B cell (primary cell): Measurements from ENCODE around the gene SRGAP1. TPM values are rescaled to one million over a fixed set of nuclear protein-coding genes. Genes with fewer than 3 reads are reported as not detected.

Experiments
- ATAC-seq: fragments of 200-7000 bp; cut with Tn5 transposase; one replicate; pipeline ENCODE4 v1.10.0; 2021; ENCODE audit warnings: low read depth, mild to moderate bottlenecking, moderate number of reproducible peaks, moderate library complexity
- CTCF ChIA-PET: fragments of 350-600 bp; sonication (Branson Sonifier 250); formaldehyde crosslinking; loops from one replicate; lab custom pipeline; 2021; ENCODE audit warnings: antibody characterized with exemption, inconsistent platforms; lab: Charles Lee
- POLR2A ChIA-PET: fragments of 350-600 bp; sonication (Branson Sonifier 250); formaldehyde crosslinking; loops from one replicate; lab custom pipeline; 2021; ENCODE audit warnings: antibody characterized with exemption; lab: Charles Lee
- DNase-seq: peaks from one replicate; pipeline ENCODE4 v3.0.0; 2013
- H2AFZ ChIP-seq: 2 replicates; pipeline ENCODE4 v1.6.1; 2012; ENCODE audit warnings: mild to moderate bottlenecking, low read depth, low read length; ENCODE audit not compliant: insufficient read depth, poor library complexity, severe bottlenecking
- H3K27ac ChIP-seq, 2 donors: 1 replicate in 1 of 2; 2 replicates in 1 of 2; pipeline ENCODE4 v1.5.1; 2012 to 2013; ENCODE audit warnings: low read length in 2 of 2, mild to moderate bottlenecking in 2 of 2, moderate library complexity in 1 of 2
- H3K27me3 ChIP-seq, 4 experiments: fragments of 200-600 bp in 1 of 4; sonication (generic) in 1 of 4; replicated peaks in 1 of 4; 1 replicate in 2 of 4; 2 replicates in 2 of 4; pipeline versions ENCODE4 v1.6.1 to v1.7.0; 2013 to 2016; ENCODE audit warnings: low read length in 3 of 4, mild to moderate bottlenecking in 2 of 4, mixed read lengths in 1 of 4, moderate library complexity in 1 of 4; ENCODE audit not compliant: insufficient read depth in 4 of 4, control insufficient read depth in 3 of 4; ENCODE audit errors: control extremely low read depth in 1 of 4
- H3K36me3 ChIP-seq, 2 experiments: replicated peaks in 1 of 2; 1 replicate in 1 of 2; 2 replicates in 1 of 2; pipeline versions ENCODE4 v1.6.1 to v1.7.1; 2013; ENCODE audit warnings: low read length in 1 of 2; ENCODE audit not compliant: insufficient read depth in 2 of 2, control insufficient read depth in 1 of 2; ENCODE audit errors: control extremely low read depth in 1 of 2, extremely low read depth in 1 of 2
- H3K4me1 ChIP-seq, 2 donors: fragments of 200-600 bp in 1 of 2; sonication (generic) in 1 of 2; 1 replicate in 1 of 2; 2 replicates in 1 of 2; pipeline versions ENCODE4 v1.5.1 to v1.6.1; 2013 to 2017; ENCODE audit warnings: low read length in 2 of 2; ENCODE audit not compliant: control insufficient read depth in 2 of 2, insufficient read depth in 2 of 2
- H3K4me2 ChIP-seq: replicated peaks from 2 replicates; pipeline ENCODE3; 2012; ENCODE audit warnings: mild to moderate bottlenecking, low read depth, low read length; ENCODE audit not compliant: poor library complexity, severe bottlenecking
- H3K4me3 ChIP-seq, 5 experiments: fragments of 200-600 bp in 1 of 5; sonication (generic) in 1 of 5; 1 replicate in 3 of 5; 2 replicates in 2 of 5; pipeline versions ENCODE4 v1.5.1 to v1.7.0; 2011 to 2016; ENCODE audit warnings: low read length in 4 of 5, mild to moderate bottlenecking in 4 of 5, low read depth in 2 of 5, control low read depth in 1 of 5, moderate library complexity in 1 of 5; ENCODE audit not compliant: insufficient read depth in 1 of 5; ENCODE audit errors: control extremely low read depth in 1 of 5, extremely low read depth in 1 of 5
- H3K79me2 ChIP-seq: fragments of 200-600 bp; sonication (generic); one replicate; pipeline ENCODE4 v1.6.0; 2016; ENCODE audit warnings: low read length; ENCODE audit not compliant: control insufficient read depth, insufficient read depth
- H3K9ac ChIP-seq: fragments of 200-600 bp; sonication (generic); 2 replicates; pipeline ENCODE4 v1.6.1; 2017; ENCODE audit warnings: mild to moderate bottlenecking, low read length, moderate library complexity
- H3K9me3 ChIP-seq, 3 donors: one replicate each; pipeline versions ENCODE4 v1.6.1 to v1.7.1; 2013; ENCODE audit warnings: low read length in 2 of 3; ENCODE audit not compliant: control insufficient read depth in 2 of 3, insufficient read depth in 1 of 3; ENCODE audit errors: control extremely low read depth in 1 of 3
- H4K20me1 ChIP-seq: 2 replicates; pipeline ENCODE4 v1.6.0; 2012; ENCODE audit warnings: mild to moderate bottlenecking, low read length; ENCODE audit not compliant: insufficient read depth, control insufficient read depth, poor library complexity, severe bottlenecking
- H3K27ac Mint-ChIP-seq: one replicate; pipeline ENCODE4 v1.8.0; 2021; ENCODE audit warnings: mixed read lengths
- H3K27me3 Mint-ChIP-seq: one replicate; pipeline ENCODE4 v1.8.0; 2021; ENCODE audit warnings: mixed read lengths
- H3K4me1 Mint-ChIP-seq: one replicate; pipeline ENCODE4 v1.8.0; 2021; ENCODE audit warnings: mixed read lengths
- H3K4me3 Mint-ChIP-seq: one replicate; pipeline ENCODE4 v1.8.0; 2021; ENCODE audit warnings: mixed read lengths
- H3K9me3 Mint-ChIP-seq: one replicate; pipeline ENCODE4 v1.8.0; 2022; ENCODE audit warnings: mixed read lengths; ENCODE audit not compliant: insufficient read depth
- EZH2 ChIP-seq: IDR thresholded peaks from 2 replicates; pipeline ENCODE4 v1.6.1; 2012; ENCODE audit warnings: borderline replicate concordance, low read depth, mild to moderate bottlenecking, moderate library complexity, low read length; ENCODE audit not compliant: insufficient read depth, poor library complexity, severe bottlenecking
- WGBS: methylation state at CpG from one replicate; pipeline ENCODE4 v1.1.5; 2013; ENCODE audit warnings: missing lambda C conversion rate; ENCODE audit not compliant: insufficient coverage; 5-methylcytosine and 5-hydroxymethylcytosine counted together
- intact Hi-C: fragments of 100-400 bp; cut with micrococcal nuclease; formaldehyde crosslinking; loops from one replicate; pipeline ENCODE4 v1.10.0; 2022
- polyA plus RNA-seq: library from polyadenylated mRNA; depleted of rRNA; stranded (reverse); fragments of >200 nt; gene quantifications from 2 replicates; pipeline ENCODE4 v1.2.3, GENCODE V29; 2012
- total RNA-seq, 2 donors: library from RNA; stranded (reverse); fragments of 120-200 nt in 1 of 2; gene quantifications; 1 replicate in 1 of 2; 2 replicates in 1 of 2; pipeline versions ENCODE4 v1.2.3 to v1.2.4, GENCODE V29; 2013 to 2022
- TF ChIP-seq, protein P1 (sequence below): fragments of 200-600 bp; IDR thresholded peaks from one replicate; pipeline ENCODE4 v1.8.0; 2022; ENCODE audit warnings: antibody characterized with exemption, mild to moderate bottlenecking

SRGAP1 gene
- total and polyA plus RNA-seq, 2 donors (not counting 1 experiment from before 2014, with no cell fraction given) = under 0.01 to 0.22 TPM

DNA sequence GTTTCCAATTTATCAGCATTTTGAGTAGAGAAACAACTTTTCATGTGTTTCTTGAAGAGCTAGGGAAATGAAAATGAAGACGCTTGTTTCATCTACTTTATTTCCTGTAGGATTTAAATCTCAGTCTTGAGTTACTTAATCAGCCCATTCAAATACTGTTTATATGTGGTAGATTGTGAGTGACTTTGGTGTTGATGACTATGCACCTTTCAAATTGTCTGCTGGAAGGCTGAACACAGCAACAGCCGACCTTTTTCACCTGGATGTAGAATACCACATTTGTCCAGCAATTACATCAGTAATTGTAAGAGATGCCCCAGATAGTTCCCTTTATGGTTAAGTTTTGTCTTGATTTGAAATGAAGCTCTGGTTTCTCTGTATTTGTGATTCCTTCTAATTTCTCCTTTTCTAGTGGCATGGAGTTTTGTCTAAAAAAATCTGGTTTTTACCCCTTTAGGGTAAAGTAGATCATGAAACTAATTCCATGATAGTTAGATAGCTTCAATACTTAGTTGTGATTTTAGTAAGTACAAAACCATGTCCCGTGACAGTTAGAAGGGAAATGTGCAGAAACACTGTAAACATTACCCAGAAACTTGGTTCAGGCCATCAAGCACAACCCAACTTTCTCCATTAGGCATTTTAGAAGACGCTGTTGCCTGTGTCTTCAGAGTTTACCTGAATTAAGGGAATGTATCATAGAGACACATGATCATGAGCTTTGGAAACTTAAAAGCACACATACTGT is 165.0 kb downstream of the SRGAP1 start:
- Histone ChIP-seq H2AFZ (no peak overlapping the region), H3K36me3 (no peaks in the 10 kb centered on the region), H3K4me2 (no peak overlapping the region), H3K4me1 (no peaks in the 10 kb centered on the region), H3K9ac (no peak overlapping the region), H3K9me3 (no peaks in the 10 kb centered on the region), H3K4me3 (no peak overlapping the region), H3K79me2 (no peaks in the 10 kb centered on the region), H3K27ac (no peak overlapping the region), H4K20me1 (no peaks in the 10 kb centered on the region), H3K27me3 (no peaks in the 10 kb centered on the region)
- ATAC-seq (no peak), DNase-seq (no peak)
- Mint-ChIP-seq H3K4me1 (no peaks in the 10 kb centered on the region), H3K4me3 (no peak overlapping the region), H3K9me3 (no peaks in the 10 kb centered on the region), H3K27me3 (no peaks in the 10 kb centered on the region), H3K27ac (no peak overlapping the region)
- ChIA-PET POLR2A (no interaction called here), CTCF (no interaction called here)
- TF ChIP-seq EZH2 = no peak
- TF ChIP-seq, protein P1, sequence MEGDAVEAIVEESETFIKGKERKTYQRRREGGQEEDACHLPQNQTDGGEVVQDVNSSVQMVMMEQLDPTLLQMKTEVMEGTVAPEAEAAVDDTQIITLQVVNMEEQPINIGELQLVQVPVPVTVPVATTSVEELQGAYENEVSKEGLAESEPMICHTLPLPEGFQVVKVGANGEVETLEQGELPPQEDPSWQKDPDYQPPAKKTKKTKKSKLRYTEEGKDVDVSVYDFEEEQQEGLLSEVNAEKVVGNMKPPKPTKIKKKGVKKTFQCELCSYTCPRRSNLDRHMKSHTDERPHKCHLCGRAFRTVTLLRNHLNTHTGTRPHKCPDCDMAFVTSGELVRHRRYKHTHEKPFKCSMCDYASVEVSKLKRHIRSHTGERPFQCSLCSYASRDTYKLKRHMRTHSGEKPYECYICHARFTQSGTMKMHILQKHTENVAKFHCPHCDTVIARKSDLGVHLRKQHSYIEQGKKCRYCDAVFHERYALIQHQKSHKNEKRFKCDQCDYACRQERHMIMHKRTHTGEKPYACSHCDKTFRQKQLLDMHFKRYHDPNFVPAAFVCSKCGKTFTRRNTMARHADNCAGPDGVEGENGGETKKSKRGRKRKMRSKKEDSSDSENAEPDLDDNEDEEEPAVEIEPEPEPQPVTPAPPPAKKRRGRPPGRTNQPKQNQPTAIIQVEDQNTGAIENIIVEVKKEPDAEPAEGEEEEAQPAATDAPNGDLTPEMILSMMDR = no peak
- no CpG with 5 or more reads among the region's 4 CpGs for WGBS
- intact Hi-C loops = no loop called here

- Histone ChIP-seq H3K4me2 (no peak overlapping the region), H3K27me3 (no peaks in the 10 kb centered on the region), H3K9ac (no peak overlapping the region), H3K79me2 (no peaks in the 10 kb centered on the region), H3K27ac (no peak overlapping the region), H3K9me3 (no peaks in the 10 kb centered on the region), H3K4me1 (no peaks in the 10 kb centered on the region), H4K20me1 (no peaks in the 10 kb centered on the region), H3K36me3 (no peaks in the 10 kb centered on the region), H2AFZ (no peak overlapping the region), H3K4me3 (no peak overlapping the region)
- no peaks in the 10 kb centered on the region for H3K27me3 Mint-ChIP-seq
- no peak overlapping the region for H3K4me3 Mint-ChIP-seq
- intact Hi-C loops = no loop called here
- CTCF ChIA-PET = no interaction called here
- TF ChIP-seq, protein P1 = no peak
- TF ChIP-seq EZH2 = no peak
- no peaks in the 10 kb centered on the region for H3K9me3 Mint-ChIP-seq
- no peak for ATAC-seq
- H3K27ac Mint-ChIP-seq = no peak overlapping the region
- H3K4me1 Mint-ChIP-seq = no peaks in the 10 kb centered on the region
- WGBS = 89% methylated on average over 2 of the region's 4 CpGs
- no peak for DNase-seq
- POLR2A ChIA-PET = no interaction called here
These were observed 165.7 kb downstream of the SRGAP1 start for GRCh38 chr12:64010069-64010686.
